Amniotic epithelial cell (primary cell): Measurements from ENCODE around the gene C4orf46.
A peak's percentile ranks its signal among the peaks of the same experiment; 100 is the strongest.
"Not testable (repeated sequence)": the region's sequence is repeated elsewhere in the genome, so short reads cannot be mapped to it uniquely, and the experiment has no call there.

ENCODE experiments used
- DNase-seq: peaks from one replicate; pipeline ENCODE4 v3.0.0-alpha.2; 2010; ENCODE audit warnings: low read depth

C4orf46 gene

GRCh38 chr4:158671665-158671914 is at the start of gene C4orf46:
C4orf46 (minus strand) TSS chr4:158671887; CDS start chr4:158671801, 86 bp downstream.
- no peak for DNase-seq

GRCh38 chr4:158715802-158716201 is 44.1 kb upstream of the C4orf46 start:
- no peak for DNase-seq

- DNase-seq: no peak
Observed at GRCh38 chr4:158714937-158715336, 43.2 kb upstream of the C4orf46 start.

GRCh38 chr4:158712622-158713021 is 40.9 kb upstream of the C4orf46 start:
- DNase-seq: not testable (repeated sequence)

DNA sequence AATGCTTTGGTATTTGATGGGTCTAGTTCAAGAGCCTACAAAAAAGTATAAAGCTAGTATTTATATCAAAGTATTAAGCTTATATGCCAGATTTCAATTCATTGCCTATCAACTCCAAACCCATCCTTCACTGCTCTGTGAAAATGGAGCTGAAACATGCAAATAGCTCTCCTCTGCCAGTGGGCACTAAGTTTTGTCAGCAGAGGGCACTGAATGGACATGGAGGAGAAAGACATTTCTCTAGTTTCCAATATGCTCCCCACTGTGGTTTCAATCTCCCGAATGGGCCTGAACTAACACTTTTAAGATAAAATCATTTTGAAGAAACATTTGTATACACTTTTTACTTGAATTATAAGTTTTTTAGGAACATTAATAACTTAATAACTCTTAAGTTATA is 39.1 kb upstream of the C4orf46 start:
- peak; percentile 6 for DNase-seq

DNA sequence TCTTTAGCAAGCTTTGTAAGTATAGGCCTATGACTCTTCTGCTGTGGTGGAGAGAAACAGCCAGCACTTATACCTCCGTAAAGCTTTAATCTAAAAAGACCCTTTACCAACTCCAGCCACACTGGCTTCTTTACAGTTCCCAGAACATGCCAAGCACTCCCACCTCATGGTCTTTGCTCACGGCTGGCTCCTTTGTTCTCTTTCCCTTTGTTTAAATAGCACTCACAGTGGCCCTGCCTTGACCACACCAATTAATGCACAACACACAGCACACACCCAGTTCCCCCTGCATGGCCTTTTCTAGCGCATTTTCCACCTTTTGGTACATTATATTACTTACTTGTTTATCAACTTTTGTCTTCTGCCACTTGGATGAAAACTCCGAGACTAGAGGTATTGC is 32.6 kb upstream of the C4orf46 start:
- no peak for DNase-seq

DNA sequence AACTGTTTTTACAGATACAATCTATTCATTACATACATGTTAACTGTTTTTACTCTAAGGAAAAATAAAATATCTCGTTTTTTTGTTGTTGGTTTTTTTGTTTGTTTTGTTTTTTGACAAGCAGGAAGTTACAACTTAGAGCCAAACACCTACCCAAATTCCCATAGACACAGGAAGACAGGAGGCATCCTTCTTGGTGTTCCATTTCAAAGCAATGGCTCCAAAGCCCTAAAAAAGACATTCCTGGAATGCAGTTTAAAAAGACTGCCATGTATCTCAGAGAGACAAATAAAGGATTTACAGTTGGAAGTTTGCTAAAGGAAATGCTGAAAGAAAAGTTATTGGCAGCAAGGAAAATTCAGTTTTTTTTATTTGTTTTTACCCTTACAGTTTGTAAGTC is 17.1 kb upstream of the C4orf46 start:
- no peak for DNase-seq

GRCh38 chr4:158682066-158682465 is 10.4 kb upstream of the C4orf46 start:
- DNase-seq: no peak

DNA sequence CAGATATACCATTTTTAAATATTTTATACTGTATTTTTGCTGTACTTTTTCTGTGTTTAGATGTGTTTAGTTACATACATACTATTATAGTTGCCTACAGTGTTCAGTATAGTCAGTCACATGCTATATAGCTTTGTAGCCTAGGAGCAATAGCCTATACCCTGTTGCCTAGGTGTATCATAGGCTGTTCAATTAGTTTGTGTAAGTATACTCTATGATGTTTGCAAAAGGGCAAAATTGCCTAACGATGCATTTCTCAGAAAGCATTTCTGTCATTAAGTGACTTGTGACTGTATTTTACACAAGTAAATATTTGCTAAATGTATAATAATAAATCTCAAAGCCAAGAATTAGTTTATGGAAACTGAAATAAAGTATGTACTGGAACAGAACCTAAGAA is 9.9 kb upstream of the C4orf46 start:
- no peak for DNase-seq

DNA sequence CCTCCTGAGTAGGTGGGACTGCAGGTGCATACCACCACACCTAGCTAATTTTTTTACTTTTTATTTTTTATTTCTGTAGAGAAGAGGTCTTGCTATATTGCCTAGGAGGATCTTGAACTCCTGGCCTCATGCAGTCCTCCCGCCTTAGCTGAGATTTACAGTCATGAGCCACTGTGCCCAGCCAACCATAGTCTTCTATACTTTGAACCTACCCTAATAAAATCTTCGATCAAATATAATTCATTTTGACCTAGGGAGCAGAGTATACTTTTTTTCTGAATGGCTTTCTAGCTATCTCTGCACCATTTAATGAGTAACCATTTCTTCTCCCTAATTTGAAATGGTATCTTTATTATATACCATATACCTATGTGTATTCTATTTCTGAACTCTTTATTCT is 7.1 kb upstream of the C4orf46 start:
- DNase-seq: no peak

GRCh38 chr4:158676076-158676475 is 4.4 kb upstream of the C4orf46 start:
- no peak for DNase-seq

DNA sequence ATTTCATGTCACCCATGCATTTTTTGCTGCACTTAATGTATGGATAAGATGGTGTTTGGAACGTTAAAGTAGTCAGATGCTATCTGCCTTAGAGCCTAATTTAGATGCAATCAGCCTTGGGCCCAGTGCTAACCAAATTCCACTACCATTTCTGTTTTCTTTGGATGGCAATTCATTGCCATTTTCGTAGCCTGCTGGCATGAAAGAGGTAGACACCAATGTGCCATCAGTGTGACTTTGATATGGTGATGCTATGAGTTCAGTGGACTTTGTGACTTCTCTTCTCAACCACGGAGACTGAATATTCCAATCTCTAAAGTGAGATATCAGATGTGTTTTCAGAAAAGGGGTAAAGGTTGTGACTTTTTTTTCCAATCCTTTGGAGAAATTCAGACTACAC is 1.9 kb upstream of the C4orf46 start:
- no peak for DNase-seq

DNA sequence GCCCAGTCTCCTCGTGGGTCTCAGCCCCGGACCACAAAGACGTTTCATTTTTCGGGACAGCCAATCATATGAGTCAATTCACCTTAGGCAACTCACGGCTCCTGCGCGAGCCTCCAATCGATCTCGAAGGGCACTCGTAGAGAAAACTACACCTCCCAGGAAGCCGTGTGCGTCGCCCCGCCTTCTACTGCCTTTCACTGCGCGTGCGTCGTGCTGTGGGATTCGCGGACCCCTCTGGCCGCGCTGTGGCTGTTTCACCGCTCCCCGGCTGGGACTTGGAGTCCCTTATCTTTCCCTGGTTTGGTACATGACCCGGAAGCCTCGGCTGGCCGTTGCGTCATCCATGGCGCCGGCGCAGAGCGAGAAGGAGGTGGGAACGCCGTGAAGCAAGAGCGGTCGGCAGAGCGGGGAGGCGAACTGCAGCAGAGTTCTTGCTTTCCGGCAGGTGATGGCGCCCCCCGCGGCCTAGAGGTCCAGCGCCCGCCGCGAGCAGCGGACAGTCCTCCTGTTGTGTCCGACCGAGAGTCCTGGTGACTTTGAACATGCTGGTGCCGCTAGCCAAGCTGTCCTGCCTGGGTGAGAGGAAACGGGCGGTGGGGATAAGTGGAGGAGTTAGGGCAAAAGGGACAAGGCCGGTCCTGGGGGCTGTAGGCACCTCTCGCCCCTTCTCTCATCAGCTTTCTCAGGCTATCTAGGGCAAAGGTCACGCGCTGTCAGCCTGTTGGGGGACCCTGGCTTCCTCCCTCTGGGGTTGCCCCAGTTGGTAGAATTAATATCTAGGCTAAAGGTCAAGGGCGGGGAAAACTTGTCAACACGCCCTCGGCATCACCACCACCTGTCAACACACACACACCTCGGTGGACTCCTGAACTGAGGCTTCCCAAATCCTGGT is 474 bp upstream of the C4orf46 start, which contains the start of gene ETFDH:
ETFDH (plus strand) TSS at position 382 of the 892 bp plus-strand sequence; CDS start at position 543, 161 bp downstream.
- peak; percentile 99 for DNase-seq

- peak; percentile 70 for DNase-seq
Observed at GRCh38 chr4:158670975-158671664, 567 bp downstream of the C4orf46 start.

- no peak for DNase-seq
Observed at GRCh38 chr4:158669310-158669709, 2.4 kb downstream of the C4orf46 start.

DNA sequence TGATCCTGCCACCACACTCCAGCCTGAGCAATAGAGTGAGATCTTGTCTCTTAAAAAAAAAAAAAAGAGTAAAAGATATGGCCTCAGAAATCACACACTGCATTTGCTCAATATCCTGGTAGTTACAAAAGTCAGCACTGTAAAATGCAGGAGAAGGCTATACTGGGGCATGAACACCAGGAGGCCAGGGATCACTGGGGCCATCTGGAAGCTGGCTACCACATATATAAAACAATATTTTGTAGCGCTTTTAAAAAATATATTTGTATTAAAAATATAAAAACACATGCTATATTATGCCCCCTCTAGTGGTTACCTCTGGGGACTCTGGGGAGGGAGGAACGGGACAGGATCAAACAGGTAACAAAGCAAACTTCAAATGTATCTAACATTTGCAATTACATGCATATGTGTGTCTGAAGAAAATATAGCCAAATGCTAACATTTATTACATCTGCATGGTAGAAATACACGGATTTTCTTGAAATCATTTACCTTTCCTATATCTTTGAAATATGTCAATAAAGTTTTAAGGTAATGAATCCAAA is 4.0 kb downstream of the C4orf46 start:
- DNase-seq: peak; percentile 66

DNA sequence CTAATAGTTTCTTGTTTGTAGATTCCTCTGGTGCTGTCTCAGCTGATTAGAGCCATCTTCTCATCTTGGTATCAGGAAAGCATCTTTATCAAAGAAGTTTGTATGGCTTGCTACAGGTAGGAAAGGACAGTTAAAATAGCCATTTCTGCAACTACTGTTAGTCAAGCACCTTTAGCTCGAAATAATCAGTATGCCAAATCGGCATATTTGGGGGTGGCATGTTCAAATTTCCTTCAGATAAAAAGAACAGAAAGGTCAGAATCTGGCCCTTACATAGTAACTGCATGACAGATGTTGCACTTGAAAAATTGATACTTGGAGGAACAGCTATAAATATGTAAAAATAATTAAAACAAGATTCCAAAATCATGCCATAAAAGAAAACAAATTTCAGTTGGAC is 4.8 kb downstream of the C4orf46 start:
- DNase-seq: no peak

GRCh38 chr4:158664806-158665205 is 6.9 kb downstream of the C4orf46 start:
- DNase-seq: no peak

DNA sequence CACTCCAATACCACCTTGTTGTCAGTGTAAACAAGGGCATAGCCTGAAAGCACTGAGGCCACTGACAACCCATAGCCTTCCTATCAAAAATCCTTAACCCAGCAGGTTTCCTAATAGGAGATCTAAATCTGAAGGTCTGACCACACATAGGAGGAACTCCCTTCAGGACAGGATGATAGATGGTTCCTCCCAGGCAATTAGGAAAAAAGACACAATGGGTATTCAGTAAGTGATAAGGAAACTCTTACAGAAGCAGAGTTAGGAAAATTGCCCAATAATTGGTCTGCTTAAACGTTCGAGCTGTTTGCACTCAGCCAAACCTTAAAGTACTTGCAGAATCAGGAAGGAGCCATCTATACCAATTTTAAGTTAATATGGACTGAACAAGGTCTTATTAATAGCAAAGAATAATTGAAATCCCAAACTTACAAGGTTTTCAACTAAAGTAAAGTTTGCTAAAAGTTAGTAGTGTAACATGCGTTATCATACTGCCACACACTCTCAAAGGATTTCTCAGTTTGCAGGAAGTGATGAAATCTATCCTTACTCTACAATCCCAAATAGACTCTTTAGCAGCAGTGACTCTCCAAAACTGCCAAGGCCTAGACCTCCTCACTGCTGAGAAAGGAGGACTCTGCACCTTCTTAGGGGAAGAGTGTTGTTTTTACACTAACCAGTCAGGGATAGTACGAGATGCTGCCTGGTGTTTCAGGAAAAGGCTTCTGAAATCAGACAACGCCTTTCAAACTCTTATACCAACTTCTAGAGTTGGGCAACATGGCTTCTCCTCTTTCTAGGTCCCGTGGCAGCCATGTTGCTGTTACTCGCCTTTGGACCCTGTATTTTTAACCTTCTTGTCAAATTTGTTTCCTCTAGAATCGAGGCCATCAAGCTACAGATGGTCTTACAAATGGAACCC is 7.7 kb downstream of the C4orf46 start:
- DNase-seq: peak; percentile 72

DNA sequence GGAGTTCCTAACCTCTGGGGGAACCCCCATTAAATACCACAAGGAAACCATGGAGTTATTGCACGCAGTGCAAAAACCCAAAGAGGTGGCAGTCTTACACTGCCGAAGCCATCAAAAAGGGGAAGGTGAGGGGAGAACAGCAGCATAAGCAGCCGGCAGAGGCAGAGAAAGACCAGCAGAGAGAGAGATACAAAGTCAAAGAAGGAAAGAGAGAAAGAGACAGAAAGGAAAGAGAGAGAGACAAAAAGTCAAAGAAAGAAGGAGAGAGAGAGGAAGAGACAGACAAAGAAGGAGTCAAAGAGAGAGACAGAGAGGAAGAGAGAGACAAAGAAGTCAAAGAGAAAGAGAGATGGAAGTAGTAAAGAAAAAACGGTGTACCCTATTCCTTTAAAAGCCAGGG is 8.4 kb downstream of the C4orf46 start:
- DNase-seq: not testable (repeated sequence)

DNA sequence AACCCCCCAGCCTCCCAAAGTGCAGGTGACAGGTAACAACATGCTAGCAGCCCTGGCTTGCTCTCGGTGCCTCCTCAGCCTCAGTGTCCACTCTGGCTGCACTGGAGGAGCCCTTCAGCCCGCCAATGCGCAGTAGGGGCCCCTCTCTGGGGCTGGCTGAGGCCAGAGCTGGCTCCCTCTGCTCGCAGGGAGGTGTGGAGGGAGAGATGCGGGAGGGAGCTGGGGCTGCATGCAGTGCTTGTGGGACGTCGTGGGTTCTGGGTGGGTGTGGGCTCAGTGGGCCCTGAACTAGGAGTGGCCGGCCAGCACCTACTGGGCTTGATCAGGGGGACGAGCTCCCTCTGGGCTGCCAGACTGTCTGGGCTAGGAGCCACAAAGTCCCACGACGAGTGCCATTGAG is 14.4 kb downstream of the C4orf46 start:
- no peak for DNase-seq

DNA sequence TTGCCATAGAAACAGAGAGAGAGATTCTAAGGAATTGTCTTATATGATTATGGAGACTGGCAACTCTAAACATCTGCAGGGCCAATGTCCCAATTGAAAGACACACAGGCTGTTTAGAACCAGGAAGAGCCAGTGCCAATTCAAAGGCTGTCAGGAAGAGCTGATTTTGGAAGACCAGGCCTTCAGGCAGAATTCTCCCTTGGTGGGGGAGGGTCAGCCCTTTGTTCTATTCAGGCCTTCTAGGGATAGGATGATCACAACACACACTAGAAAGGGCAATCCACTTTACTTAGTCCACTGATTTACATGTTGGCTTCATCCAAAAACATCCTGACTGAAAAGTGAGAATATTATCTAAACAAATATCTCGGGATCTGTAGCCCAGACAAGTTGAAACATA is 15.2 kb downstream of the C4orf46 start:
- no peak for DNase-seq
